ENCODE results near the gene IQCN. TPM values are rescaled to one million over a fixed set of nuclear protein-coding genes. Genes with fewer than 3 reads are reported as not detected.

The IQCN gene, protein sequence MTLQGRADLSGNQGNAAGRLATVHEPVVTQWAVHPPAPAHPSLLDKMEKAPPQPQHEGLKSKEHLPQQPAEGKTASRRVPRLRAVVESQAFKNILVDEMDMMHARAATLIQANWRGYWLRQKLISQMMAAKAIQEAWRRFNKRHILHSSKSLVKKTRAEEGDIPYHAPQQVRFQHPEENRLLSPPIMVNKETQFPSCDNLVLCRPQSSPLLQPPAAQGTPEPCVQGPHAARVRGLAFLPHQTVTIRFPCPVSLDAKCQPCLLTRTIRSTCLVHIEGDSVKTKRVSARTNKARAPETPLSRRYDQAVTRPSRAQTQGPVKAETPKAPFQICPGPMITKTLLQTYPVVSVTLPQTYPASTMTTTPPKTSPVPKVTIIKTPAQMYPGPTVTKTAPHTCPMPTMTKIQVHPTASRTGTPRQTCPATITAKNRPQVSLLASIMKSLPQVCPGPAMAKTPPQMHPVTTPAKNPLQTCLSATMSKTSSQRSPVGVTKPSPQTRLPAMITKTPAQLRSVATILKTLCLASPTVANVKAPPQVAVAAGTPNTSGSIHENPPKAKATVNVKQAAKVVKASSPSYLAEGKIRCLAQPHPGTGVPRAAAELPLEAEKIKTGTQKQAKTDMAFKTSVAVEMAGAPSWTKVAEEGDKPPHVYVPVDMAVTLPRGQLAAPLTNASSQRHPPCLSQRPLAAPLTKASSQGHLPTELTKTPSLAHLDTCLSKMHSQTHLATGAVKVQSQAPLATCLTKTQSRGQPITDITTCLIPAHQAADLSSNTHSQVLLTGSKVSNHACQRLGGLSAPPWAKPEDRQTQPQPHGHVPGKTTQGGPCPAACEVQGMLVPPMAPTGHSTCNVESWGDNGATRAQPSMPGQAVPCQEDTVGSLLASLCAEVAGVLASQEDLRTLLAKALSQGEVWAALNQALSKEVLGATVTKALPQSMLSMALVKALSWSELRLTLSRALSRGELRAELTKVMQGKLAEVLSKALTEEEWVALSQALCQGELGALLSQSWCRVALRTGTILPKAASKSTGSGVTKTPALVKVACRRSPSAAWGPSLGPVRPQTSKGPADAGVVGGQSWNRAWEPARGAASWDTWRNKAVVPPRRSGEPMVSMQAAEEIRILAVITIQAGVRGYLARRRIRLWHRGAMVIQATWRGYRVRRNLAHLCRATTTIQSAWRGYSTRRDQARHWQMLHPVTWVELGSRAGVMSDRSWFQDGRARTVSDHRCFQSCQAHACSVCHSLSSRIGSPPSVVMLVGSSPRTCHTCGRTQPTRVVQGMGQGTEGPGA (N-terminal part only)
- polyA plus RNA-seq (ENCODE audit: insufficient read length in 3 of 3), result 10 to 100 TPM in 2 of 3 donors, 1 to 10 TPM in 1; 6.5 to 13.0 (median 12.5) TPM
- long read RNA-seq, donor 1, full-length matches to known transcripts, result 3 of 3 reads
- long read RNA-seq, donor 1, partial matches to known transcripts, result 0 of 3 reads
- long read RNA-seq, donor 1, other reads (novel, unspliced or antisense), result 0 of 3 reads
- long read RNA-seq, donor 2, full-length matches to known transcripts, result 2 of 2 reads
- long read RNA-seq, donor 2, partial matches to known transcripts, result 0 of 2 reads
- long read RNA-seq, donor 2, other reads (novel, unspliced or antisense), result 0 of 2 reads
- long read RNA-seq, donor 3, full-length matches to known transcripts, result 7 of 7 reads
- long read RNA-seq, donor 3, partial matches to known transcripts, result 0 of 7 reads
- long read RNA-seq, donor 3, other reads (novel, unspliced or antisense), result 0 of 7 reads
- long read RNA-seq, donor 4, full-length matches to known transcripts, result 2 of 2 reads
- long read RNA-seq, donor 4, partial matches to known transcripts, result 0 of 2 reads
- long read RNA-seq, donor 4, other reads (novel, unspliced or antisense), result 0 of 2 reads
- long read RNA-seq, donor 5, full-length matches to known transcripts, result 3 of 3 reads
- long read RNA-seq, donor 5, partial matches to known transcripts, result 0 of 3 reads
- long read RNA-seq, donor 5, other reads (novel, unspliced or antisense), result 0 of 3 reads
- long read RNA-seq, donor 6, full-length matches to known transcripts, result 10 of 10 reads
- long read RNA-seq, donor 6, partial matches to known transcripts, result 0 of 10 reads
- long read RNA-seq, donor 6, other reads (novel, unspliced or antisense), result 0 of 10 reads
- long read RNA-seq, donor 7, full-length matches to known transcripts, result 7 of 7 reads
- long read RNA-seq, donor 7, partial matches to known transcripts, result 0 of 7 reads
- long read RNA-seq, donor 7, other reads (novel, unspliced or antisense), result 0 of 7 reads
- long read RNA-seq, donor 8, full-length matches to known transcripts, result 2 of 2 reads
- long read RNA-seq, donor 8, partial matches to known transcripts, result 0 of 2 reads
- long read RNA-seq, donor 8, other reads (novel, unspliced or antisense), result 0 of 2 reads
- long read RNA-seq, donor 9, full-length matches to known transcripts, result 5 of 5 reads
- long read RNA-seq, donor 9, partial matches to known transcripts, result 0 of 5 reads
- long read RNA-seq, donor 9, other reads (novel, unspliced or antisense), result 0 of 5 reads
- long read RNA-seq, donor 10, full-length matches to known transcripts, result 14 of 14 reads
- long read RNA-seq, donor 10, partial matches to known transcripts, result 0 of 14 reads
- long read RNA-seq, donor 10, other reads (novel, unspliced or antisense), result 0 of 14 reads
- long read RNA-seq, donor 11, full-length matches to known transcripts, result 6 of 6 reads
- long read RNA-seq, donor 11, partial matches to known transcripts, result 0 of 6 reads
- long read RNA-seq, donor 11, other reads (novel, unspliced or antisense), result 0 of 6 reads
- long read RNA-seq, donor 12, full-length matches to known transcripts, result 11 of 11 reads
- long read RNA-seq, donor 12, partial matches to known transcripts, result 0 of 11 reads
- long read RNA-seq, donor 12, other reads (novel, unspliced or antisense), result 0 of 11 reads
- long read RNA-seq, donor 13, full-length matches to known transcripts, result 10 of 10 reads
- long read RNA-seq, donor 13, partial matches to known transcripts, result 0 of 10 reads
- long read RNA-seq, donor 13, other reads (novel, unspliced or antisense), result 0 of 10 reads
- long read RNA-seq, donor 14, result 0 reads
- long read RNA-seq, donor 15, result 0 reads
- long read RNA-seq, donor 16, full-length matches to known transcripts, result 3 of 3 reads
- long read RNA-seq, donor 16, partial matches to known transcripts, result 0 of 3 reads
- long read RNA-seq, donor 16, other reads (novel, unspliced or antisense), result 0 of 3 reads

GRCh38 chr19:18274219-18274780 lies at the start of gene IQCN:
TSS of gene IQCN (minus strand) at chr19:18274452. CDS start at chr19:18269478, 4,974 bp downstream.
- DNase-seq, result no peak

- peak; percentile 98 for DNase-seq
Observed at GRCh38 chr19:18322759-18323460, 48.7 kb upstream of the IQCN start, which contains the start of gene LSM4. TSS of gene LSM4 (minus strand) at chr19:18323076. CDS start at chr19:18323020, 56 bp downstream.

DNA sequence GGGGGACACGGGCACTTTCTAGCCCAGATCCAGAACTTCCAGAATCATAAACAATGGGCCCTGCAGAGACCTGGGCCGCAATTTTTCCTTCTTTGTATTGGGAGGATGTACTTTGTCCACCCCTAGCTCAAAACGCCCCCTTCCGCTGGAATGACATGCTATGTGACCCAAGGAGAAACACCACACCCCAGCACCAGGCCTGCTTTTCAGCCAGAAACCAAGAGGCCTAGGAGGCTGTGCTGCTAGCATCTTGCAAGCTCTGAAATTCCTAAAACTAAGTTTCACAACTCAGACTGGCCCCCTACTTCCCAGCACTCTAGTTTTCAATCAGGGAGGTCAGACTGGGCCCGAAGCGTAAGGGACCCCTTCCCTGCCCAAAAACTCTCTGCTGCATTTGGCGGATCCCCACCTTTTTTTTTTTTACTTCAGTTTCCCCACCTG lies 48.1 kb upstream of the IQCN start:
- no peak for DNase-seq

DNA sequence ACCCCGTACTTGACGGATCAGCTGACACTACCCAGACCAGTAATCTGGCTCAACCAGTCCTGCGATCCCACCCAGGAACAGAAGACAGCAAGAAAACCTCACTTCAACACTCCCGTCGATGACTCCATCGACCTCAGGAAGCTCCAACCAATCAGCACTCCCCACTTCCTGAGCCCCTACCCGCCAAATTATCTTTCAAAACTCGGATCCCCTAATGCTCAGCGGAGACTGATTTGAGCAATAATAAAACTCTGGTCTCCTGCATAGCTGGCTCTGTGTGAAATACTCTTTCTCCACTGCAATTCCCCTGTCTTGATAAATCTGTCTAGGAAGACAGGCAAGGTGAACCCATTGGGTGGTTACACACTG lies 47.5 kb upstream of the IQCN start:
- no peak for DNase-seq

- no peak for DNase-seq
Observed at GRCh38 chr19:18320865-18321733, 46.8 kb upstream of the IQCN start.

DNA sequence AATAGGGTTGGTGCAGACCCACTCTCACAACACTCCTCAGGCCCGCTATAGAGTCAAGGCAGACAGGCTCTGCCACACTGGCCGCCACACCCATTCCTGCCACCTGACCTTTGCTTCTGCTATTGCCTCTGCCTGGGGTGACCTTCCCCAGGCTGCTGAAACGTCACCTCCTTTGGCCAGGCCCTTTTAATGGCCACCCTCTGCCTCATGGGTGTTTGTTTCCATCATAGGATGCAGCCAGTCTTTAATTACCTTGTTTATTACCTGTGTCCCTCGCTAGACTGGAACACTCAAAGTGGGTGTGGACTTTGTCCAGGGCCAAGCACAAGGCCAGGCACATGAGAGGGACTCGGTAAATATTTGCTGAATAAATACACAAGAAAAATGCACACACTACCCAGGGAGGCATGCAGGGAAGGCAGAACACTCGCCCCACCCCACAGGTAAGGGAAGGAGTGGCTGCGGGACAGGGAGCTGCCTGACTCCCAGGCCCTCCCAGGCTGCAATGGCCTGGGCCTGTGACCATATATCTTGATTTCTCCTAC lies 45.4 kb upstream of the IQCN start:
- DNase-seq, result no peak

DNA sequence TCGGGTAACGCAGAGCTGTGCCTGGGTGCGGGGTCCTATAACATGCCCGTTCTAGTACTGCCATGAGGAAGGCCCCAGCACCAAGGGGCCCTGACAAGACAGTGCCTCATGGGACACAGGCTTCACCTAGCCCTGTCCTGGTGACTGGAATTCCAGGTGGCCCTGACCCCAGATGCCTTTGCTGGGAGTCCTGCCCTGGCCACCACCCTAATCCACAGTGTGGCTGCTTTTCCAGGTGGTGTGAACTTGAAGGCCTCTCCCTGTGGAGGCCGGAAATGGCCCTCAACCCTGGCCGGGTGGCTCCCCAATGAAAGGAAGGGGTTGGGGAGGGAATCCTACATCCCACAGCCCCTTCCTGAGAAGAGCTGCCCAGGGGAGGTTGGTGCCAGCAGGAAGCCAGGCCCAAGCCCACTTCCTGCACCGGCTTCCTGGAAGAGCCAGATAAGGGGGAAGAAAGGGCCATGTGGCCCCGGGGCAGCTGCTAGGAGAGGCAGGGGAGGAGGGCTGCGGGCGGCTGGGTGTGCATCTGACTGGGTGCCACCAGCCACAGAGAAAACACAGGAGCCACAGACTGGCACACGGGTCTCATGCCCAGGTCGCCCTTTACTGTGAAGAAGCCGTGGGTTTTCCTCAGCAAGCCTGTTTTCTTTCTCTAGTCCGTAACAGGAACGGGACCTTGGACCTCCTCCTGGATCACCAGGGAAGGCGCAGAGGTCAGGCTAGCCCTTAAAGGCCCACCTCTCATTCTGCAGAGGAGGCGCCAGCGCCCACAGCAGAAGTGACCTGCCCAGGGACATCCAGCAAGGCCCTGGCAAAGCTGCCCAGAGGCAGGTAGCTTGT lies 43.9 kb upstream of the IQCN start:
- no peak for DNase-seq

GRCh38 chr19:18313398-18313797 lies 39.1 kb upstream of the IQCN start:
- DNase-seq, result no peak

DNA sequence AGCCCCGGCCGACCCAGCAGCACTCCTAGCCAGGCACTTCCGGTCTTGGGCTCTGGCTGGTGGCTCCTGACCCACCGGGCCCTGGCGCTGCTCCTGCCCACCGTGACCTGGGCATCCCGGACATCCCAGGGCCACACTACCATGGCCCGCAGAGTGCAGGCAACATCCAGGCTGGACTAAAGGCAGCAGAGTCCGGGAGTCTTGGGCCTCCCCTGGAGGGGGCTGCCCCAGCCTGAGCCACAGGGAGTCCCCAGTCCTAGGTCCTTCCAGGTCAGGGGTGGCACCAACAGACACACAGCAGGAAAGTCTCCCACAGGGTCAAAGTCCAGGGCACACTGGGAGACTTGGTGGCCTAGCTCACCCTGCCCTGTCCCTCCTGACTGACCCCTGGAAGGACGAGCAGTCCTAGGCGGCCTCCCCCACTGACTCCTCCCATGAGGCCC lies 37.9 kb upstream of the IQCN start:
- DNase-seq, result no peak

GRCh38 chr19:18311502-18312091 lies 37.3 kb upstream of the IQCN start:
- no peak for DNase-seq

GRCh38 chr19:18310966-18311365 lies 36.7 kb upstream of the IQCN start:
- DNase-seq, result no peak

DNA sequence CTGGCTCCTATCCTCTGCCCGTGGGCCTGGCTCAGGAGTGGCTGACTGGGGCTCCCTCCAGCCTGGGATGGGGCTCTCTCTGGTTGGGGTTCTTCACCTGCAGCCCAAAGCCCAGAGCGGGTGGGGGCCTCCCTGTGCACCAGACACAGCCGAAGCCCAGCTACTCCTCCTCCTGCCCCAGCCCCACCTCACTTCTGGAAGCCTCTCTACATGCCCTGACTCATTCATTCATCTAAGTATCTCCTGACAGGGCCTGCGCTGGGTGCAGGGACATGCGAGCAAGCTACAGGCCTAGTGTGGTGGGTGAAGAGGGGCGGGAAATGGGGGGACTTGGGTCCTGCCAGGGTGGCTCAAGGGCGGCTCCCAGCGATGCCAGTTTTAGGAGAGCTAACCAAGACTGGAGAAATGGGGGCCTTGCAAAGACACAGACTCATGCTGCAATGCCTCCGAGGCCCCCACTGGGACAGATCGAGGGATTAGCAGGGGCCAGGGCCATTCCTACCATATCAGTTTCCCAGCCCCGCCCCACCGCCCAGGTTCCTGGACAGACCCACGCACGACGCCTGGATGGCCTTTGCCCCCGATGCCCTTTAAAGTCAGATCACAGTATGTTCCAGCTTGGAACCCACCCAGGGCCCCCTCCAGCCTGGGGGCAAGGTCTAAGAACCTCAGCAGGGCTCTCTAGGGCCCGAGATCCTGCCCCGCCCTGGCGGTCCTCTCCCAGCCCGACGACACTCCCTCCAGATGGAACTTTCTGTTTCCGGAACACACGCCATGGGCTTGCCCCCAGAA lies 36.1 kb upstream of the IQCN start:
- no peak for DNase-seq

DNA sequence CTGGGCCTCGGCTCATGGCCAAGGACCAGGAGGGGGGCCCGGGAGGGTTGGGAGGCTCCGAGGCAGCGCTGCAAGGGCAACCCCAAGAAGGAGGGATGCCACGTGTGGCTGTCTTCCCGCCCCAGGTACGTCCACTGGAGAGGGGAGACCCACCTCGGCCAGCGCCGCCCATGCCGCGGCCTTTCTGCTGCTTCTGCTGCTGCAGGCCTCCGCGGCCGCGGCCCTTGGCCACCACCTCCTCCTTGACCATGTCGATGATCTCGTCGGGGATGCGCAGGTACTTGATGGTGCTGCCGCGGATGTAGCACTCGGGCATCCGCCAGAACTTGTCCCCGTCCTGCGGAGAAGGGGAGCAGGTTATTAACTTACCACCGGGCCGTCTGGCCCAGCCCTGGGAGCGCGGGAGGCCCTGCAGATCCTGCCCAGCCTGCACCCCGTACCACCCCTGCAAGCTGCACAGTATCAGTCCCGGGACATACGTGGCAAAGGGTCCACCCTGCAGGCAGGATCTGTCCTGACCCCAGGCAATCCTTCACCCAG lies 35.3 kb upstream of the IQCN start:
- DNase-seq, result no peak
